GM18858 (cell line): Measurements from ENCODE around the gene ZDHHC11B.

Source experiments
- ATAC-seq: cut with Tn5 transposase; IDR thresholded peaks from one replicate; pipeline ENCODE4 v1.9.1; 2021; ENCODE audit not compliant: unreplicated experiment

Gene ZDHHC11B

DNA sequence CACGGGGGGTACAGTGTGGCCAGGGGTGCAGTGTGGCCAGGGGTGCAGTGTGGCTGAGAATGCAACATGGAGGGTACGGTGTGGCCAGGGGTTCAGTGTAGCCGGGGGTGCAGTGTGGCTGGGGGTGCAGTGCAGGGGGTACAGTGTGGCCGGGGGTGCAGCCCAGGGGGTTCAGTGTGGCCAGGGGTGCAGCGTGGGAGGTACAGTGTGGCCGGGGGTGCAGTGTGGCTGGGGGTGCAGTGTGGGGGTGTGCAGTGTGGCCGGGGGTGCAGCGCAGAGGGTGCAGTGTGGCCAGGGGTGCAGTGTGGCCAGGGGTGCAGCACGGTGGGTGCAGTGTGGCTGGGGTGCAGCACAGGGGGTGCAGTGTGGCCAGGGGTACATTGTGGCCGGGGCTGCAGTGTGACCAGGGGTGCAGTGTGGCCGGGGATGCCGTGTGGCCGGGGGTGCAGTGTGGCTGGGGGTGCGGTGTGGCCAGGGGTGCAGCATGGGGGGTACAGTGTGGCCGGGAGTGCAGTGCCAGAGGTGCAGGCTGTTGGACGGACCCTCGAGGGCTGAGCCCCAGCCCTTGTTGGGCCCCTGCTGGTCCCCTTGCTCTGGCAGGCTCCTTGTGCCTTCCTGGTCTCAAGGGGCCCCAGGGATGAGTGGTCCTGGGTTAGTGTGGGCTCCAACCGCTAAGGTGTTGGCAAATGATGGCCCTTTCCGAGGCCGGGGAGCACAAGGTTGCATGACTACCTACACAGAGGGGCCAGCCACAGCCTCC is 109.2 kb downstream of the ZDHHC11B start:
- ATAC-seq: no peak

DNA sequence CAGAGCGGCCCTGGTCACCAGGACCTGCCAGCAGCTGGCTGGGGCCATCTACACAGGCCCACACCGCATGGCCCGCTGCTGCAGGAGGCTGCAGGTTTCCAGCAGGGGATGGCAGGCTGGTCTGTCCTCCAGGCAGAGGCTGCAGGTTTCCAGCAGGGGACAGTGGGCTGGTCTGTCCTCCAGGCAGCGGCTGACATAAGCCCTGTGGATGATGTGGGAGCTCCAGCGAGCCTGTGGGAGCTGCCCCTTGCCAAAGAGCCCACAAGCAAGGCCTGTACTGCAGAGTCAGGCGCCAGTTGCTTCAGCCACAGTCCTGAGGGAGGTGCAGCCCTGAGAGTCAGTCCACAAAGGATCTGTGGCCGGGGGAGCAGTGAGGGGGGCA is 109.9 kb downstream of the ZDHHC11B start:
- ATAC-seq: no peak

DNA sequence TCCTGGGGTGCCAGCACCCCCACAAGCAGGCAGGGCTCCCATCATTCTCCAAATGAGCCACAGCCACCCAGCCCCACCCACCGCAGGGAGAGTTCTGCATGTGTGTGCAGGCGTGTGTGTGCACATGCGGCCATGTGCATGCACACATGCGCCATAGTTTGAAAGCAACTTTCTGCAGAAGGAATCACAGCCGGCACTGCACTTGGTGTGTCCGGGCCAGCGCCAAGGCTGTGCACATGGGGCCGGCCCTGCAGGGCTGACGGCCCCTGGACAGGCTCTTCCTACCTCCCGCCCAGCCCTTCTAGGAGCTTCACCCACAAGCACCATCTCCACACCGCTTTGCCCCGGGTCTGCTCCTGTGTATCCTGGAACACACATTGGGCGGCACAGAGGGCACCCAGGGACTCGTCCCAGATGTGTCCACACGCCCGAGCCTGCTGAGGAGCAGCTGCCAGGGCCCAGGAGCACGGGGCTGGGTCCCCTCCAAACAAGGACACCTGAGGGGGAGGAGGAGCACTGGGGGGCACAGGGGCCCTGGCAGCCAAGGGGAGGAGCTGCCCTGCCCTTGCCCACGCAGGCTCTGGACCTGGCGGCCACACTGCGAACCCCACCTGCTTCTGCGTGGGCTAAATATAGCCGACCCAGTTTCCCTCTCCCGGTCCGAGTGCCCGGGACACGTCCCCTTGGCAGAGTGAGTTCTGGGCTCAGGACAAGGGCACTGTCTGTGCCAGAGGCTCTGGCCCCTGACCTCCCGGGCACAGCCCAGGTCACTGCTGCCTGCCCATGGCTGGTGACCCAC is 110.5 kb downstream of the ZDHHC11B start:
- no peak for ATAC-seq

- no peak for ATAC-seq
These were observed 111.2 kb downstream of the ZDHHC11B start for GRCh38 chr5:673161-673830.

- ATAC-seq: peak; percentile 49
These were observed 112.0 kb downstream of the ZDHHC11B start for GRCh38 chr5:672329-673160.

- no peak for ATAC-seq
These were observed 112.8 kb downstream of the ZDHHC11B start for GRCh38 chr5:671459-672328.

DNA sequence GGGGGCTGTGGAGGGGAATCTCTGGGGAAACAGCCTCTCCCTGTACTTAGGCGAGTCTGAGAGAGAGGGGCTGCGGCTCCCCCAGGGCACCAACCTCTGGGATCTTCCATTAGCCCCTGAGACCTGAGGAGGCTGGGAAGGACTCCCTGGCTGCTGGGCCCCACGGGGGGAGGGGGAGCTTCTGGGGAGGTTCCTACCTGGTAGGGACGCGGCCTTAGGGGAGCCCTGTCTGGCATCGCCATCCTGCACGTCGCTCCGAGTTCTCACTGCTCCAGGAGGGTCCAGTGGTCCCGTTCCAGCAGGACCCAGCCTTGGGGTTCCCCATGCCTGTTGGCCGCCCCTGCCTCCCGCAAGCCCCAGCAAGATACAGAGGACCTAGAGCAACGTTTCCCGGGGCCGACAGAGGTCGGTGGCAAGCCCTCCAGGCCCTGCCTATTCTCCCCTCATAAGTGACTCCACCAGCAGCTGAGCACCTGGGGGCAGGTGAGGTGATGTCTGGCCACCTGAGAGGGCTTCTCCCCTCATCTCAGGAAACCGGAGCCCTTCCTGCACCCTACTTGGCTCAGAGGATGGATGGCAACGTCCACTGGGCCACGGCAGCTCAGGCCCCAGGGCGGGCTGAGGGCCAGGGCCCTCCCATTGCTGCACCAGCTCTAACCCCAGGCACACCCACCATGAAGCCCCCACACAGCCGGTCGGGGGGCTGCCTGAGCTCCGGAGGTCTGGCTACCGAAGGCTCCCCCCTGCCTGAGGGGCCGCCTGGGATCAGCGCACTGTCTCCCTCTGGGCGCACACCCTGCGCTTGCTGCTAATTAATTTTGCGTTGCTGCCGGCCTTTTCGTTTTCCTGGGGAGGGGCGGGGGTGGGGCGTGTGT is 113.9 kb downstream of the ZDHHC11B start:
- no peak for ATAC-seq

DNA sequence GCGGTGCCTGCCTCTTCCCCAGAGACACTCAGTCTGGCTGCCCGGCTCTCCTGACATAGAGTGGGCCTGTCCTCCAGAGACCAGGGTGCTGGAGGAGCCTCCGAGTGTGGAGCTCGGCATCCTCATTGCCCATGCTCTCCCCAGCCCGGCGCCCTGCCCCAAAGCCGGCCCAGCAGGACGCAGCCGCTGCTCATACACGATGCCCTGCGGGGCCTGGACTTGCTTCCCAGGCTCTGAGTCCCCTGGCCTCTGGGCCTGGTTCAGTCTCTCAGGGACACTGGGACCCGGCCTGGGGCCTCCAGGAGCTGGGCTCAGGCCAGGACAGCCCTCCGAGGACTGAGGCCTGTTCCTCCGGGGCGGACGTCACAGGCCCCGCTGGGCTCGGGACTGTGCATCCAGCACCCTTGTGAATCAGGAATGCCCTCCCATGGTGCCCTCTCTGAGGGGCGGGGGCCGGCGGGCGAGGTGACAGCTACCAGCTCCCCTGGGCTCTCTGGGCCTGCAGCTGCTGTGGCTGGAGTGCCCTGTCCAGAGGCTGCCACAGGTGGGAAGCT is 114.6 kb downstream of the ZDHHC11B start:
- no peak for ATAC-seq

GRCh38 chr5:669111-669841 is 115.3 kb downstream of the ZDHHC11B start:
- no peak for ATAC-seq

- ATAC-seq: no peak
These were observed 116.1 kb downstream of the ZDHHC11B start for GRCh38 chr5:668283-668995.

GRCh38 chr5:666816-667498 is 117.6 kb downstream of the ZDHHC11B start:
- no peak for ATAC-seq

- ATAC-seq: no peak
These were observed 118.4 kb downstream of the ZDHHC11B start for GRCh38 chr5:665956-666711.

DNA sequence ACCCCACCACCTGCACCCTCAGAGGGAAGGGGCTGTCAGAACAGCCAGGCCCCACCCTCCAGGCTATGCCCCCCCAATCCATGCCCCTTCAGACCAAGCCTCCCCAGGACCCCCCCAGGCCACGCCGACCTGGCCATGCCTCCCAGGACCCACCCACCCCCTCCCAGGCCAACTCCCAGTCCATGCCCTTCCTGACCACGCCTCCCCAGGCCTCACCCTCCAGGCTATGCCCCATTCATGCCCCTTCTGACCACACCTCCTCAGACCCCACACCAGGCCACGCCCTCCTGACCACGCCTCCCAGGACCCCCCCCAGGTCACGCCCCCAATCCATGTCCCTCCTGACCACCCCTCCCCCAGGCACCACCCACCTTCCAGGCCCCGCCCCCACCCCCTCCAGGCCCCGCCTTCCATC is 119.0 kb downstream of the ZDHHC11B start:
- ATAC-seq: no peak

GRCh38 chr5:664994-665360 is 119.6 kb downstream of the ZDHHC11B start:
- no peak for ATAC-seq

DNA sequence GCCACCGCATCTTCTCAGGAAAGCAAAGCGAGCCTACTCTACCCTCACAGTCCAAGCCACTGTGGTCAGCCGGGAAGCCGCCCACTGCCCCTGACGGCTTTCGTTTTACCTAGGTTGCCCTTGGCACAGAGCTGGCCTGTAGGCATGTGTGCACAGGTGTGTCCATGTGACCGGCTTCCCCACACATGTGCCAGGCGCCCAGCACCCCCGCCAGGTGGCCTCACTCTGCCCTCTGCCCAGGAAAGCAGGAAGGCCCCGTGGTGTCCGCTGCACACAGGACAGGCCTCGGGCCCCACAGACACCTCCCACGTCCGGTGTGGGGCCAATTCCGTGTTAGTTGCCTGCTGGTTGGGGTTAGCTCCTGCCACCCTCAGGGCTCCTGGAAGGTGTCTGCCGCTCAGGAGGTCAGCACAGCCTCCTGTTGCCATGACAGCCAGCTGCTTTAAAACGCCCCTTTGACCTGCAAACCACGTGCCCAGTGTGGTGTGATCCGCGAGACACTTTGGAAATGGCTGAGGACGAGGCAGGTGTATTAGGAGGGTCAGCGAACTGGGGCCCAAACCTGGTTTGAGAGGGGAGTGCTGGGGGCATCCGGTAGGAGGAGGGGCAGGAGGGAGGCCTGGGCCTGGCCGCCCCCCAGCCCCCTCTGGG is 120.1 kb downstream of the ZDHHC11B start:
- no peak for ATAC-seq
